GM12891 (cell line): ENCODE data around the gene SELENOV.

Experiments
- POLR2A ChIP-seq: IDR thresholded peaks from 2 replicates; pipeline ENCODE4 v1.6.1; 2011; ENCODE audit warnings: low read depth, low read length, control low read depth
- SPI1 ChIP-seq: IDR thresholded peaks from 2 replicates; pipeline ENCODE4 v1.6.1; 2011; ENCODE audit warnings: low read depth, low read length, control low read depth
- TAF1 ChIP-seq: IDR thresholded peaks from 2 replicates; pipeline ENCODE4 v1.6.1; 2011; ENCODE audit warnings: low read depth, low read length, control low read depth

DNA sequence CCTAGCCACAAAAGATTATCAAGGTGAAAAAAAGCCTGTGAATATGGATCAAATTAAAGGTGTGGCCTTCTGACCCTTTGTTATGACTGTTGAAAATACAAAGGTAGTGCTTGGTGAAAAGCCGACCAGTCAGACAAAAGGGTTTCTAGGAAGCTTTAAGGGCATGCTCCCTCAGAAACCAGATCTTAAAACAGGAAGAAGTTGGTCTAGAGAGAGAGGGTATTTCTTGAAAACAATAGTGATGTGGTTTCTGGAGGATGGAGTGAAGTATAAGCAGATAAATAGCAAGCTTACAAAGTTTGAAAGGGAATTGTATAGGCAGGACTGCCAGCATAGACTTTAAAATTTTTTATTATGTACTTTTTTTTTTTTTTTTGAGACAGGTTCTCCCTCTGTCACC lies 30.0 kb downstream of the SELENOV start:
- no peak for TF ChIP-seq POLR2A
- TF ChIP-seq SPI1, result no peak
- no peak for TF ChIP-seq TAF1
